Activated naive CD4-positive, alpha-beta T cell (primary cell): ENCODE measurements around the gene PIEZO2.

Experiments
- DNase-seq, 4 experiments: peaks; one replicate each; lab custom pipeline; 2025; lab: John Stamatoyannopoulos, UW

Gene PIEZO2

GRCh38 chr18:11027862-11028261, 121.5 kb downstream of the PIEZO2 start:
- no peak for DNase-seq

DNA sequence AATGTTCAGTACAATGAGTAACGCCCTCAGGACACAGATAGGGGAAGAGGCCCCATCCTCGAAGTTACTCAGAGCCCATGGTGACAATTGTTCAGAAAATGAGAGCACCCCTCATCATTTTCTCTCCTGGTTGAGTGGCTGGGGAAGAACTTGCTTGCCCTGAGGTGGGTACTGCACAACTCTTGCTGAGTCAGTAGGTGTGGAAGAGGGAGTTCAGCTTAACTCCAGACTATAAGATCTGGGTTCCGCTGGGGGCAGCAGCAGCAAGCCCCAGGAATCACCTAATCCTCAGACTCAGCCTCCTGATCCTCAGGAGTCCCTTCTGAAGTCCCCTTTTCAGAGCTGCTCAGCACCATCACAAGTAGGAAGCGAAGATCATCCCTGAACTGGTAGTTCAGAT, 123.7 kb downstream of the PIEZO2 start:
- DNase-seq = no peak

GRCh38 chr18:11024928-11025669, 124.3 kb downstream of the PIEZO2 start:
- DNase-seq = no peak

DNA sequence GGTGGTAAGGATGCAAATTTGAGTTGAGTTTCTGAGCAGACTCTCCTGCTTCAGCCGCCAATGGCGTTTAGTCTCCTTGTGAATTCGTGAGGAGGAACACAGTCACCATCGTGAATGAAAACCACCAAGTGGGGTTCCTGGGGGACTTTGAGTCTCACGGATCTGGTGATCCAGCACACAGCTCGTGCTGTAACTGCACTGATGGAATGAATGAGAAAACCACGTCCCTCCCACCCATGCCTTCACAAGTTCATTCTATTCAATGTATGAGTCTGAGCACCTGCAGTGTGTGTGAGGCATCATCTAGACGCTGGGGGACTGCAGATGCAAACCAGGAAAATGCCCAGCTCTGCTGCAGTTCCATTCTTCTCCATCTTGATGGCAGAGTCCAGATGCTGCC, 127.9 kb downstream of the PIEZO2 start:
- no peak for DNase-seq

GRCh38 chr18:11020877-11021414, 128.4 kb downstream of the PIEZO2 start:
- DNase-seq = no peak

DNA sequence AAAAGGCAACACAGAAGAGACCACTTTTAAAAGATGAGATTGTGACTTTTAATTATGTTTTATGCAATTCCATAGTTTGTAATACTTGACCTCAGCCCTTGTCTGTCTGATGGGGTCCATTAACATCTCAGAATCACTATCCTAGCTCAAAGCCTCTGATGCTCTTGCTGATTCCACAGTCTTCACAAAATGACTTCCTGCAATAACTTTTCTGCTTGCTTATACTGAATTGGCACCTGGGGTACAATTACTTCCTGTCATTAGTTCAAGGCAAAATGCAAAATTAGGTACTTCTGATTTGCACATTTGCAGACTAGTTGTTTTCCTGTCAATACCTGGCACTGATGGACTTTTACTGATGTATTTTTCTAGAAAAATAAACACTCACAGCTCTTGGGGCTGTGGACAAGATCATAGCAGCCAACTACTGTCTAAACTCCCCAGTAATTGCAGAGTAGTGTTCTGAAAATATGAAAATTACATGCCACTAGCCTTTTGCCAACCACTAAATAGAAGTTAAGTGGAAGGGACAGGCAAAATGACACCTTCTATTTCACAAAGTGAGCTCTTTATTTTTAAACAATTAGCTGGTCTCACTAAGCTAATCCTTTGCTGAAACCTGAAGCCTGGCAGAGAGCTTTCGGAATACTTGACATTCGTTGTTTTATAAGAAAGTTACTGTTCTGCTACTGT, 129.1 kb downstream of the PIEZO2 start:
- no peak for DNase-seq

DNA sequence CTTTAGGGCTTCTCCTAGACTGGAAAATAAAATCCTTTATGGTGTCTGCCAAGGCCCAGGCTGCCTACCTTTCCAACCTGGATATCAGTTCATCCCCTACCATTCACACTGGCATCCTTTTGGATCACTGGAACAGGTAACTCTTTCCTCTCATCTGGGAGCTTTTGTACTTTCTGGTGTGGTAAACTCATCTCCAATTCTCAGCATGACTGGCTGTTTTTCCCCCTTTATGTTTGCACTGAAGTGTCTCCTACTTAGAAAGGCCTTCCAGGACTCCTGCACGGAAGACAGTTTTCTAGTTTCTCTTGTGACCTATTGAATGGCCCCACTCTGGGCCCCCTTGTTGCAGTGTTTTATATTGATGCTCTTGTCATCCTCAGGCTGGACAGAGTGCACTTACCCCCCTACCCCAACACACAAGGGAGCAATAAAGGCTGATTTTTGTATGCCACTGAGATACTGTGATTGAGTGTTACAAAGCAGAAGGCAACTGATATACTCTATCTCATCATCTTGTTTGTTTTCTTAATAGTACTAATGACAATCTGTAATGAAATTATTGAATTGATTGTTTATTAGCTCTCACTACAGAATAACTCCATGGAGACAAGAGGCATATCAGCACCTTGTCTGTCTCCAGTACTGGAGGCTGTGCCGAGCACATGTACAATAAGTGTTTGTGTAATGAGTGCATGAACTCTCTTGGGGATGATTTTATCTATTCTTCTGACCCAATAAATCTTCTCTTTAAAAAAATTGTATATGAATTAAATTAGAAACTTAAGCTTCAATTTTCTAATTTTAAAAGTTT, 129.9 kb downstream of the PIEZO2 start:
- DNase-seq = no peak

DNA sequence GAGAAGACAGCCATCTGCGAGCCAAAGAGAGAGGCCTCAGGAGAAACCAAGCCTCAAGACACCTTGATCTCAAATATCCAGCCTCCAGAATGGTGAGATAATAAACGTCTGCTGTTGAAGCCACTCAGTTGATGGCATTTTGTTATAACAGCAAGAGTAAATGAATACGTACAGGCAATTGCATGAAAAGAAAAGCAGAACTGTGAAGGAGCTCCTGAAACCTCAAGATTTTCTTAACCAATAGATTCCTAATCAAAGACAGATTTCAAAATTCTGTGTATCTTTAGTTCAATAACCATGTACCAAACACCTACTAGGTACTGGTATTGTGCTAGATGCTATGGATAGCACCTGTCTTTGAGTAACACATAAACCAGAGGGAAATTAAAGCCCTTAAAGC, 139.5 kb downstream of the PIEZO2 start:
- no peak for DNase-seq

DNA sequence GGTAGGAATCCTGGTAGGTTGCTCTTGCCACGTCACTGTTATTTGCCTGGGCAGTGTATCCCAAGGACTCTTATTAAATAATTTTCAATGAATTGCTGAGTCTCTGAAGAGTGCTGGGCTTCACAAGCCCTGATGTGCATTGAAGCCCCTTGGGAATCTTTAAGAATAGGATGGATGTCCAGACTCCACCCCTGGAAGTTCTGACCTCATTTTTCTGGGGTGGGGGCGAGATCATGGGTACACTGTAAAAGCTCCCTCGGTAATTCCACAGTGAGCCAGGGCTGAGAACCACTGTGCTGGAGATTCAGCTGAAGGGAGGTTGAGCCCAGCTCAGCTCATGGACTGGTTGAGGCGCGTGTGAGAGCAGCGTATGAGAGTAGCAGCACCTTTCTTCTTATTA, 140.2 kb downstream of the PIEZO2 start:
- no peak for DNase-seq

DNA sequence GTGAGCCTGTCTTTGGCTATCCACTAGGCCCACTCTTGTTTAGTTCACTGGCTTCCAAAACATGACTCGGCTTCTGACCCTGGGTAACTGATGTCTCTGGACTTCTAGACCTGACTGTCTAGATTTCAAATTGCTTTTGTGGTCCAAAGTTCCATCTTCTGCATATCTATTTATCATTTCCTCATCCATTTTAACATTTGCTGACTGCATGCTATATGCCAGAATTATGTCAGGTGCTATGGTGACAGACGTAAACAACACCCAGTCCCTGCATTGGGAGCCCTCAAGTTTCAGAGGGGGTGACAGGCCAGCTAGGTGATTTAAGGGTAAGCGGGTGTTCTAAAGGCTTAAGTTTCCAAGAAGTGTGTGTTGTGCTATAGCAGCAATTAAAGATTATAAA, 140.9 kb downstream of the PIEZO2 start:
- no peak for DNase-seq

GRCh38 chr18:11005528-11005927, 143.8 kb downstream of the PIEZO2 start:
- DNase-seq = no peak

GRCh38 chr18:11004951-11005350, 144.4 kb downstream of the PIEZO2 start:
- no peak for DNase-seq

DNA sequence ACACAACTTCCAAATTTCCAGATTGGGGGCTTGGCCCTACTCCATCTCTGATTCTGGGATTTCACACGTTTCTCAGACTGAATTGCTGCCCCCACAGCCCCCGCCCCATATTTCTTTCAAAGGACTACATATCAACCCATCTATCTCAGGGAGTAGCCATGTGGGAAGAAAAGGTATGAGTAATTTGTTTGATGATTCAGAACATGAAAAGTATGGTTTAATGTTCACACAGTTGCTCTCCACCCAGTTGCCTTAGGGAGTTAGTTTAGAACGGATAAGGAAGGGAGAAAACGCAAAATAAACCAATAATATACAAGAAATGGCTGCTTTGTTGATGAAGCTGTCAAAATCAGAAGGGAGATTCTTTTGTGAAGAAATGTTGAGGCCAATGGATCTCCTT, 145.1 kb downstream of the PIEZO2 start:
- DNase-seq = no peak

- DNase-seq = no peak
Measured at GRCh38 chr18:11002796-11003195, 146.6 kb downstream of the PIEZO2 start.

DNA sequence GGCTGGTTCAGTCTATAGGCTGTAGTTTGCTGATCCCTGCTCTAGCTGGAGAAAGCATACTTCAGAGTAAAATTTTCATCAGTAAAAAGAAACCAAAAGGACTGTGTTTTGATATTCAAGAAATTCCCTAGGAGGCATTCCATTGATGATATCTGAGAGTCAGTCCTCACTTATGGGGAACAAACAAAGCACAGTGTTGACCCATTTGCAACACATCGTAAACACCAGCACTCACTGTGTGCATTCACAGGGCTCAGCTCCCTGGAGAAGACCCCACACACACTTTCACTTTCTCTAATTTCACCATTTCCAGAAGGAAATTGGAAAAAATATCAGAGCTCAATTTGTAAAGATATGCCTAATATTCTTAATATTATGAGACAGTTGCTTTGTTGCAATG, 147.1 kb downstream of the PIEZO2 start:
- DNase-seq = no peak

- no peak for DNase-seq
Measured at GRCh38 chr18:11000071-11000470, 149.3 kb downstream of the PIEZO2 start.

DNA sequence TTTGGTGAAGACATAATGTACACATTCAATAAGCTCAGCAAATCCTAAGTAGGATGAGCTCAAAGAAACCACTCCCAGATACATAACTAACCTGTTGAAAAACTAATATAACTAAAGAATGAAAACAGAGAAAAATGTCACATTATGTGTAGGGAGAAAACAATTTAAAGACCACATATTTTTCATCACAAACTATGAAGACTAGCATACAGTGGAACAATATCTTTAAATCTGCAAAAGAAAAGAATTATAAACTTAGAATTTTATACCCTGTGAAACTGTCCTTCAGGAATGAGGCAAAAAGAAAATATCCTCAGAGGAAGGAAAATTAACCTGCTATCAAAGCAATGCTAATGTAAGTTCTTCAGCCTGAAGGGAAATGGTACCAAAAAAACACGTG, 151.5 kb downstream of the PIEZO2 start:
- no peak for DNase-seq

- DNase-seq = no peak
Measured at GRCh38 chr18:10995550-10995949, 153.8 kb downstream of the PIEZO2 start.

- DNase-seq = no peak
Measured at GRCh38 chr18:10989486-10989885, 159.9 kb downstream of the PIEZO2 start.

DNA sequence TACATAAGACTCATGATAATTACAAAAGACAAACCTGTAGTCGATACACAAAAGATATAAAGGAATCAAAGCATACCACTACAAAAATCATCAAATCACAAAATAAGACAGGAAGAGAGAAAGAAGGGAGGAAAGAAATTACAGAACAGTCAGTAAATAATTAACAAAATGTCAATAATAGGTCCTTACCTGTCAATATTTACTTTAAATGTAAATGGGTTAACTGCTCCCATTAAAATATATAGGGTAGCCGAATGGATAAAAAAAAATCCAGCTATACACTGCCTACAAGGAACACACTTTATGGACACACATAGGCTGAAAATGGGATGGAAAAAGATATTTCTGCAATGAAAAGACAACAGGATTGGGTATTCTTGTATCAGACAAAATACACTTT, 163.7 kb downstream of the PIEZO2 start:
- DNase-seq = no peak

DNA sequence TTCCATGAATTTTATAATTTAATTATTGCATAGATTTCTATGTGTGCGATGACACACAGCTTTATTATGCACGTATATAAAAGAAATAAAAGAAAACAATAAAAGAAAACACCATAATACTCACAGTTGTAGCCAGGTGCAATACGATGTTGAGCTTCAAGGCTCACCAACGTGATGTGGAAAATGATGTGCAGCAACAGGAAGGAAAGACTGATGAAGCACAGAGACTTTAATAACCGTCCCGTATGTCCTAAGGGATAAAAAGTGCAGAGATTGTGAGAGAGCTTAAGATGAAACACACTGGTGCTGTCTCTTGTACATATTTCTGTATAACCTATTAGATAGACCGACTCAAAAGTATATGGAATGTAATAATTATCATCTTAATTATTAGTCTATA, 170.0 kb downstream of the PIEZO2 start:
- no peak for DNase-seq

- DNase-seq = no peak
Measured at GRCh38 chr18:10977042-10977441, 172.3 kb downstream of the PIEZO2 start.
